ENCODE results near the gene SOCS2. TPM values are rescaled to one million over a fixed set of nuclear protein-coding genes. Genes with fewer than 3 reads are reported as not detected.
"Not testable (repeated sequence)": the region's sequence is repeated elsewhere in the genome, so short reads cannot be mapped to it uniquely, and the experiment has no call there.

The SOCS2 gene
- total RNA-seq, 1 donor from 2014 or later, result 18.5 TPM

DNA sequence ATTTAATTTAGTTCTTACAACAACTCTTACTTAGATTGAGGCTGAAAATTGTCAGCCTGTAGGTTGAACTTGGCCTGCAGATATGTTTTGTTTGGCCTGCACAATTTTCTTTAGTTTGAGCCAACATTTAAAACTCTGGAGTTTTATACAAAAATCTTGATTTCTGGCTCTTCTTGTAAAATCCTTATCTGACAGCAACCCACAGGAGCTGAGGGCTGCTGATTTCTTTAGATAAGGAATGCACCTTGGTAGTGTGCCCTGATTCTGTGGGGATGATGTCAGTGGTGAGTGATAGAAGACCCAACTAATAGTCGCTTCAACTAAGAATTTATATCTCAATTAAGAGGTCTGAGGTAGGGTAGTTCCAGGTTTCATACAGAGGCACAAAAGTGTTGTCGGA, 49.5 kb downstream of the SOCS2 start:
- ATAC-seq (no peak), DNase-seq (ENCODE audit: low spot score) (no peak)
- intact Hi-C loops (cut with DNase I), result no loop called here

DNA sequence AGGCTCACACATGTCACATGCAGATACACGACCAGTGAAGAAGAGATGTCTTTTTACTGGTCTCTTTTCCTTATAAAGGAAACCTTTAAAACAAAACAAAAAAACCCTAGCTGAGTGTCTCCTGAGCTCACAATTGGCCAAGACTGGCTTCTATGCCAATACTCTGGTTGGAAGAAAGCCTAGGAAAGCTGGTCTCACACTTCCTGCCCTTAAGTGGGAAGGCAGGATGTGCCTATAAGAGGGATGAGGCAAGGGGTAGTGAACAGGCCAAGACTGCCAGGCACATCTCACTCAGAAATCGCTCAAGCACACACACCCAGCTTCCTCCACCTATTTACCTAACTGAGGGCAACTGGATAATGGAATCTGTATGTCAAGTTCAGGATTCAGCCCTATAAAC, 50.0 kb downstream of the SOCS2 start:
- ATAC-seq (no peak), DNase-seq (ENCODE audit: low spot score) (no peak)
- intact Hi-C loops (cut with DNase I), result no loop called here

- intact Hi-C loops (cut with DNase I), result no loop called here
- ATAC-seq, result peak; percentile 71
- DNase-seq (ENCODE audit: low spot score), result no peak
Observed at GRCh38 chr12:93624595-93625294, 52.3 kb downstream of the SOCS2 start.

- ATAC-seq; intact Hi-C loops (cut with DNase I); DNase-seq (ENCODE audit: low spot score): not testable (repeated sequence)
Observed at GRCh38 chr12:93625295-93625645, 52.8 kb downstream of the SOCS2 start.

GRCh38 chr12:93626160-93626559, 53.7 kb downstream of the SOCS2 start:
- intact Hi-C loops (cut with DNase I), result no loop called here
- DNase-seq (ENCODE audit: low spot score) (no peak), ATAC-seq (no peak)

Other genes with a start within 250 kb of the SOCS2 start
- gene NUDT4, start 194.8 kb upstream of the SOCS2 start, total RNA-seq, result 50.0 TPM
- 58.4 TPM for gene UBE2N, start 130.7 kb upstream of the SOCS2 start, total RNA-seq
- gene MRPL42, start 105.2 kb upstream of the SOCS2 start, total RNA-seq, result 41.4 TPM
- 20.6 TPM for gene CRADD, start 104.7 kb downstream of the SOCS2 start, total RNA-seq

Data from sciatic nerve (tissue), 2 donors.